ENCODE results near the gene TRPM4. TPM values are rescaled to one million over a fixed set of nuclear protein-coding genes. Genes with fewer than 3 reads are reported as not detected.
A peak's percentile ranks its signal among the peaks of the same experiment; 100 is the strongest.

The TRPM4 gene
- not detected for polyA plus RNA-seq (2012; ENCODE audit: low read depth, missing spikeins)

- no peak for TF ChIP-seq SPI1 (IDR thresholded peaks at IDR 0.05; ENCODE audit: low read depth, low read length)
- no peak for TF ChIP-seq POU2F2 (IDR thresholded peaks at IDR 0.05; ENCODE audit: low read depth, low read length)
- no peak for TF ChIP-seq POLR2AphosphoS5 (IDR thresholded peaks at IDR 0.05; ENCODE audit: low read depth, low read length)
- no peak for TF ChIP-seq PAX5 (IDR thresholded peaks at IDR 0.05; ENCODE audit: insufficient read depth, low read length, severe bottlenecking)
- DNase-seq (ENCODE audit: insufficient read length, low spot score) (no peak), FAIRE-seq (no peak)
Measured at GRCh38 chr19:49157445-49158224, at the start of gene TRPM4. Gene TRPM4, plus strand, starts transcription at chr19:49157792. Its CDS starts 75 bp downstream, at chr19:49157867.

- TF ChIP-seq POLR2AphosphoS5 (IDR thresholded peaks at IDR 0.05; ENCODE audit: low read depth, low read length), result no peak
- no peak for TF ChIP-seq SPI1 (IDR thresholded peaks at IDR 0.05; ENCODE audit: low read depth, low read length)
- TF ChIP-seq TAF1 (IDR thresholded peaks at IDR 0.05; ENCODE audit: low read depth, low read length), result no peak
- no peak for TF ChIP-seq PAX5 (IDR thresholded peaks at IDR 0.05; ENCODE audit: insufficient read depth, low read length, severe bottlenecking)
- no peak for TF ChIP-seq POU2F2 (IDR thresholded peaks at IDR 0.05; ENCODE audit: low read depth, low read length)
- no peak; the same call in 1 of the 2 replicates for TF ChIP-seq POLR2A (IDR thresholded peaks at IDR 0.05; ENCODE audit: low read depth, low read length)
- no peak for DNase-seq (ENCODE audit: insufficient read length, low spot score)
- no peak for FAIRE-seq
Measured at GRCh38 chr19:49109051-49109450, 48.5 kb upstream of the TRPM4 start.

DNA sequence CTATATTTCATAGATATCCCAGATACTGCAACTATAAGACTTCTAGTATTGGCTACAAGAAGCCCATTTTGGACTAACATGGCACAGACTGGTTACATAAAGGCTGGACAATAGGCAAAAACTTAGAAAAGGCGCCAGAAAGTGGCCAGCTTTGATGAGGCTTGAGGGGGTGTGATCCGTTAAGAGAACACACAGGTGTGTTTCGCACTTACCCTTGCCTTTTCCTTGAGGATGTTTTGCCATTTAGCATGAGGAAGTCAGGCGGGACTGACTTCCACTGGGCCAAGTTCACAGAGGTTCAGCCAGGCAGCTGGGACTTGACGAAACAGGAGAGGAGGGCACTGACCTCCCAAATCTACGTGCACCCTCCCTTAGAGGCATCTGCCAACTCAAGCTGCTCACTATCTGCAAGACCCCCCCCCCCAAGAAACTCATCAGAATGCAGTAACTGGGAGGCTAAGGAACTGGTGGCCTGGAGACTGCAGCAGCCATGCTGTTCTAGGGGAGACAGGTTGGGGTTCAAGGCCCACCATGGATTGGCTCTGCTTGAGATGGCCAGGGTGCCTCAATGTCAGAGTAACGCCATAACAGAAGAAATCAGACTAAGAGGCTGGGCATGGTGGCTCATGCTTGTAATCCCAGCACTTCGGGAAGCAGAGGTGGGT is 47.9 kb upstream of the TRPM4 start:
- TF ChIP-seq TAF1 (IDR thresholded peaks at IDR 0.05; ENCODE audit: low read depth, low read length) (no peak), SPI1 (IDR thresholded peaks at IDR 0.05; ENCODE audit: low read depth, low read length) (no peak), PAX5 (IDR thresholded peaks at IDR 0.05; ENCODE audit: insufficient read depth, low read length, severe bottlenecking) (no peak), POLR2A (IDR thresholded peaks at IDR 0.05; ENCODE audit: low read depth, low read length) (no peak; the same call in 1 of the 2 replicates), POLR2AphosphoS5 (IDR thresholded peaks at IDR 0.05; ENCODE audit: low read depth, low read length) (no peak), POU2F2 (IDR thresholded peaks at IDR 0.05; ENCODE audit: low read depth, low read length) (no peak)
- no peak for FAIRE-seq
- DNase-seq (ENCODE audit: insufficient read length, low spot score), result no peak

- no peak for FAIRE-seq
- TF ChIP-seq POLR2AphosphoS5 (IDR thresholded peaks at IDR 0.05; ENCODE audit: low read depth, low read length) (no peak), POLR2A (IDR thresholded peaks at IDR 0.05; ENCODE audit: low read depth, low read length) (no peak), PAX5 (IDR thresholded peaks at IDR 0.05; ENCODE audit: insufficient read depth, low read length, severe bottlenecking) (no peak), POU2F2 (IDR thresholded peaks at IDR 0.05; ENCODE audit: low read depth, low read length) (no peak), TAF1 (IDR thresholded peaks at IDR 0.05; ENCODE audit: low read depth, low read length) (no peak), SPI1 (IDR thresholded peaks at IDR 0.05; ENCODE audit: low read depth, low read length) (no peak)
- DNase-seq (ENCODE audit: insufficient read length, low spot score), result no peak
Measured at GRCh38 chr19:49110567-49110966, 47.0 kb upstream of the TRPM4 start.

DNA sequence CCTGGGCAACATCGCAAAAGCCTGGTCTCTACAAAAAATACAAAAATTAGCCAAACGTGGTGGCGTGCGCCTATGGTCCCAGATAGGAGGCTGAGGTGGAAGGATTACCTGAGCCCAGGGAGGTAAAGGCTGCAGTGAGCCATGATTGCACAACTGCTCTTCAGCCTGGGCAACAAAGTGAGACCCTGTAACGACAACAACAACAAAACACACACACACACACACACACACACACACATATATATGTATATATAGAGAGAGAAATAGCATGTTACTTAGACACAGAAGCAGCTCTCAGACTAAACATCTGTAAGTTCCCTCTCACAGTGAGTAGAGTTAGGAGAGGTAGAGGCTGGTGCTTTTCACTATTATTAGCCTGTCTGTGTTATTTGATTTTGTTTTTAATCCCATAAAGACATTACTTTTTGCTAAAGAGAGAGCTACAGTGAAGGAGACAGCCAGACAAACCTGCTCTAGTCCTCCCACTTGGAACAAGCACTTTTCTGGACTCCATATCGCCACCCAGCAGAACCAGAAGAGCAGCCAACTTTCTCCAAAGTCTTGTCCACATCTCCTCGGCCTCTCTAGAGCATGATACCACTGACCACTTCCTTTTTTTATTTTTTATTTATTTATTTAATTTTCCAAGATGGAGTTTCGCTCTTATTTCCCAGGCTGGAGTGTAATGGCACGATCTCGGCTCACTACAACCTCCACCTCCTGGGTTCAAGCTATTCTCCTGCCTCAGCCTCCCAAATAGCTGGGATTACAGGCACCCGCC is 46.2 kb upstream of the TRPM4 start:
- no peak for TF ChIP-seq POU2F2 (IDR thresholded peaks at IDR 0.05; ENCODE audit: low read depth, low read length)
- no peak for TF ChIP-seq SPI1 (IDR thresholded peaks at IDR 0.05; ENCODE audit: low read depth, low read length)
- no peak for TF ChIP-seq POLR2A (IDR thresholded peaks at IDR 0.05; ENCODE audit: low read depth, low read length)
- 0 out of 2 replicates have a peak, but pooled peaks have one; percentile 17 for TF ChIP-seq POLR2AphosphoS5 (IDR thresholded peaks at IDR 0.05; ENCODE audit: low read depth, low read length)
- no peak for TF ChIP-seq PAX5 (IDR thresholded peaks at IDR 0.05; ENCODE audit: insufficient read depth, low read length, severe bottlenecking)
- DNase-seq (ENCODE audit: insufficient read length, low spot score) (no peak), FAIRE-seq (no peak)

DNA sequence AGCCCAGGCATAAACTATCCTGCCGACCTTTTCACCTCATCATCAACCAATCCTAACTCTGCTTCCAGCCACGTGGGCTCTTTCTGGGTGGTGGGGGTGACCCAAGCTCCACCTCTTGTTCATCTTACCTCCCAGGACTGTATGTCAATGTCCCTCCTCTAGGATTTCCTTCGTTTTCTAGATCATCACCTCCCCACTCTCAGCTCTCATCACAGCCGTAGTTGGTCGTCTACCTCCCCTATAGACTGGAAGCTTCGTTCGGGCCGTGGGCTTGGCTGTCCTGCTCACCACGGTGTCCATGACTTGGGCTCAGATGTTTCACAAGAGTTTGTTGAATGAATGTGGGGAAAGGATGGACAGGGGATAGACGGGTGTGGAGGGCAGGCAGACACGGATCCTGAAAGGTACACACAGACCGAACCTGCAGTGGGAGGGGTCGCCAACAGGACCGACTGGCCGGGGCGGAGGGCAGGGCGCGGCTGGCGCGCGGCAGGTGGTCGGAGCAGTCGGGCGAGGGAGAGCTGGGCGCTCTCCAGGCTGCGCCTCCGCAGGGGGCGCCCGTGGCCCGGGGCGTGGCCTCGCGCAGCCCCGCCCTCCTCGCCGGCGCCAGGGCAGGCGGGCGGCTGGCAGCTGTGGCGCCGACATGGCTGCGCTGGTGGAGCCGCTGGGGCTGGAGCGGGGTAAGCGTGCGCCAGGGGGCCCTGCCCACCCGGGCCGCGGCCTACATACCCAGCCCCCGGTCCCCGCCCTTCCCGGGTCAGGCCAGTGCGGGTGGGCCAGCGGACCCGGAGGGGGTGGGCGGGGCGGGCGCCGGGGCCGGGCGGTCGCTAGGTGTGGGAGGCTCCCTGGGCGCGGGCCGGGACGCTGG is 43.6 kb upstream of the TRPM4 start, which contains the start of gene LIN7B:
LIN7B (plus strand) TSS at position 609 of the 868 bp plus-strand sequence; CDS start at position 644, 35 bp downstream.
- no peak for TF ChIP-seq PAX5 (IDR thresholded peaks at IDR 0.05; ENCODE audit: insufficient read depth, low read length, severe bottlenecking)
- 0 out of 2 replicates have a peak, but pooled peaks have one; percentile 25 for TF ChIP-seq POLR2AphosphoS5 (IDR thresholded peaks at IDR 0.05; ENCODE audit: low read depth, low read length)
- no peak for TF ChIP-seq POU2F2 (IDR thresholded peaks at IDR 0.05; ENCODE audit: low read depth, low read length)
- peak; percentile 94 for DNase-seq (ENCODE audit: insufficient read length, low spot score)
- FAIRE-seq, result peak; percentile 82

- DNase-seq (ENCODE audit: insufficient read length, low spot score) (no peak), FAIRE-seq (no peak)
- TF ChIP-seq POU2F2 (IDR thresholded peaks at IDR 0.05; ENCODE audit: low read depth, low read length), result no peak
- TF ChIP-seq PAX5 (IDR thresholded peaks at IDR 0.05; ENCODE audit: insufficient read depth, low read length, severe bottlenecking), result no peak
- no peak for TF ChIP-seq POLR2AphosphoS5 (IDR thresholded peaks at IDR 0.05; ENCODE audit: low read depth, low read length)
- TF ChIP-seq TAF1 (IDR thresholded peaks at IDR 0.05; ENCODE audit: low read depth, low read length), result no peak
- TF ChIP-seq SPI1 (IDR thresholded peaks at IDR 0.05; ENCODE audit: low read depth, low read length), result no peak
- TF ChIP-seq POLR2A (IDR thresholded peaks at IDR 0.05; ENCODE audit: low read depth, low read length), result no peak
Measured at GRCh38 chr19:49114630-49115363, 42.8 kb upstream of the TRPM4 start.

DNA sequence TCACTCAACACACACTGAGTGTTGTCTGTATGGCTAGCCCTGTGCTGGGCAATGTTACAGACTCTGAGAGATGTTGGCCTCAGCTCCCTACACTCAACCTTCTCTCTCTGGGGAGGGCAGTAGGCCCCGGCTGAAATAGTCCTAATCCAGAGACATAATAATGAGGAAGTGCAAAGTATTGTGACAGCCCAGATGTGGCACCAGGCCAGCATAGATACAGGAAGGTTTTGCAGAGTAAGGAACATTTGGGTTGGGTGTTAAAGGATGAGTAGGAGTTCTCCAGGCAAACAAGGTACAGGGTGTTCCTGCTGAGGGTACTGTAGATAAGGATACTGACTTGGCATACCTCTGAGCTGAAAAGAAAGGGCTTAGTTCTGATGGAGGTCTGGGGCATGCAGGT is 41.0 kb upstream of the TRPM4 start:
- no peak for FAIRE-seq
- TF ChIP-seq SPI1 (IDR thresholded peaks at IDR 0.05; ENCODE audit: low read depth, low read length) (peak; percentile 65), POLR2A (IDR thresholded peaks at IDR 0.05; ENCODE audit: low read depth, low read length) (no peak)
- no peak for DNase-seq (ENCODE audit: insufficient read length, low spot score)

Measured in GM12891 (cell line).